ENCODE measurements around the gene POPDC2. TPM values are rescaled to one million over a fixed set of nuclear protein-coding genes. Genes with fewer than 3 reads are reported as not detected.
A peak's percentile ranks its signal among the peaks of the same experiment; 100 is the strongest.

Gene POPDC2
- total RNA-seq, 1 donor from 2014 or later = 3.5 TPM

- peak overlapping the region; percentile 79 for H3K4me3 Mint-ChIP-seq
- H3K4me1 Mint-ChIP-seq = peaks cover 28% of the 10 kb centered on the region
- DNase-seq (ENCODE audit: low spot score in 2 of 2, unreplicated experiment in 2 of 2) = no peak
- no peaks in the 10 kb centered on the region for H3K27me3 Mint-ChIP-seq (ENCODE audit: low read depth)
- H3K36me3 Mint-ChIP-seq = peaks cover 17% of the 10 kb centered on the region
- TF ChIP-seq, protein P1, sequence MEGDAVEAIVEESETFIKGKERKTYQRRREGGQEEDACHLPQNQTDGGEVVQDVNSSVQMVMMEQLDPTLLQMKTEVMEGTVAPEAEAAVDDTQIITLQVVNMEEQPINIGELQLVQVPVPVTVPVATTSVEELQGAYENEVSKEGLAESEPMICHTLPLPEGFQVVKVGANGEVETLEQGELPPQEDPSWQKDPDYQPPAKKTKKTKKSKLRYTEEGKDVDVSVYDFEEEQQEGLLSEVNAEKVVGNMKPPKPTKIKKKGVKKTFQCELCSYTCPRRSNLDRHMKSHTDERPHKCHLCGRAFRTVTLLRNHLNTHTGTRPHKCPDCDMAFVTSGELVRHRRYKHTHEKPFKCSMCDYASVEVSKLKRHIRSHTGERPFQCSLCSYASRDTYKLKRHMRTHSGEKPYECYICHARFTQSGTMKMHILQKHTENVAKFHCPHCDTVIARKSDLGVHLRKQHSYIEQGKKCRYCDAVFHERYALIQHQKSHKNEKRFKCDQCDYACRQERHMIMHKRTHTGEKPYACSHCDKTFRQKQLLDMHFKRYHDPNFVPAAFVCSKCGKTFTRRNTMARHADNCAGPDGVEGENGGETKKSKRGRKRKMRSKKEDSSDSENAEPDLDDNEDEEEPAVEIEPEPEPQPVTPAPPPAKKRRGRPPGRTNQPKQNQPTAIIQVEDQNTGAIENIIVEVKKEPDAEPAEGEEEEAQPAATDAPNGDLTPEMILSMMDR (IDR thresholded peaks at IDR 0.05; ENCODE audit: unreplicated experiment) = no peak
- H3K27ac Mint-ChIP-seq = peak overlapping the region; percentile 23
- H3K9me3 Mint-ChIP-seq = no peaks in the 10 kb centered on the region
Observed at GRCh38 chr3:119675188-119675874, 14.9 kb upstream of the POPDC2 start.

DNA sequence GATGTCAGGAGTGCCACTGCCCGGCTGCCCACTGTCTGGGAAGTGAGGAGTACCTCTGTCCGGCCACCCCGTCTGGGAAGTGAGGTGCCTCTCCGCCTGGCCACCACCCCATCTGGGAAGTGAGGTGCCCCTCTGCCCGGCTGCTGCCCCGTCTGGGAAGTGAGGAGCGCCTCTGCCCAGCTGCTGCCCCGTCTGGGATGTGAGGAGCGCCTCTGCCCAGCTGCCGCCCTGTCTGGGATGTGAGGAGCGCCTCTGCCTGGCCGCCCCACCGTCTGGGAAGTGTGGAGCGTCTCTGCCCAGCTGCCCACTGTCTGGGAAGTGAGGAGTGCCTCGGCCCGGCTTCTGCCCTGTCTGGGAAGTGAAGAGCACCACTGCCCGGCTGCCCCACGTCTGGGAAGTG lies 13.5 kb upstream of the POPDC2 start:
- Mint-ChIP-seq H3K4me1 (peaks cover 28% of the 10 kb centered on the region), H3K27me3 (ENCODE audit: low read depth) (no peaks in the 10 kb centered on the region), H3K36me3 (peaks cover 17% of the 10 kb centered on the region), H3K27ac (no peak overlapping the region), H3K9me3 (no peaks in the 10 kb centered on the region), H3K4me3 (no peak overlapping the region)
- TF ChIP-seq, protein P1 (IDR thresholded peaks at IDR 0.05; ENCODE audit: unreplicated experiment) = no peak
- no peak for DNase-seq (ENCODE audit: low spot score in 2 of 2, unreplicated experiment in 2 of 2)

GRCh38 chr3:119672776-119673175 lies 12.4 kb upstream of the POPDC2 start:
- Mint-ChIP-seq H3K27me3 (ENCODE audit: low read depth) (no peaks in the 10 kb centered on the region), H3K36me3 (peaks cover 17% of the 10 kb centered on the region), H3K4me3 (no peak overlapping the region), H3K4me1 (peaks cover 28% of the 10 kb centered on the region), H3K27ac (peak overlapping the region; percentile 61), H3K9me3 (no peaks in the 10 kb centered on the region)
- no peak for DNase-seq (ENCODE audit: low spot score in 2 of 2, unreplicated experiment in 2 of 2)
- TF ChIP-seq, protein P1 (IDR thresholded peaks at IDR 0.05; ENCODE audit: unreplicated experiment) = no peak

DNA sequence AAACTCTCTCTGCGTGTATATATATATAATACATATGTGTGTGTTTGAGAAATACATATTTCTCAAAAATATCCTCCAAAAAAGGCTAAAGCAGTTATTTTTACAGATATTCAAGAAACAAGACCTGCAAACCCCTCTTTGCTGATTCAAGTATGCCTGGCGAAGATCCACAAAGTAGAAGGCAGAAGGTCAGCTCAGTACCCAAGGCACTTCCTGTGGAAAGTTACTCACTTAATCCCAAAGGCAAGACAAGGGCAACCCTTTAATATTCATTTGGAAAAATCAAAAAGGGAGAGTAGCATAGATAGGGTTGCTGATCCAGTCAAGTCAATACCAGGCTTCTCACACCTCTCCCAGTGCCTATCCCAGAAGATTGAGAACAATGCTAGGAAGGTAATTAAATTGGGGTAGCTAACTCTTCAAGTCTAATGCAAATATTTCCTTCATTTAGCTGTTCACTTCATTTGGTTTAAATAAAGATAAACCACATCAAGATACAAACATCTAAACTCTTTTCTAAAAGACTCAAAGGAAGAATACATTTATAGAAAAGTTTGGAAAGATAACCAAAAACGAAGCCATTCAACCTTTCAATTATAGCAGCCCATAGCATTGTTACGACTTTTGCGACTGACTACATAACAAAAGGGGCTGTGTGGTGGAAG lies 9.6 kb upstream of the POPDC2 start:
- Mint-ChIP-seq H3K27ac (no peak overlapping the region), H3K4me3 (no peak overlapping the region), H3K9me3 (no peaks in the 10 kb centered on the region), H3K27me3 (ENCODE audit: low read depth) (no peaks in the 10 kb centered on the region), H3K36me3 (peaks cover 17% of the 10 kb centered on the region), H3K4me1 (peaks cover 6% of the 10 kb centered on the region)
- DNase-seq (ENCODE audit: low spot score in 2 of 2, unreplicated experiment in 2 of 2) = no peak
- TF ChIP-seq, protein P1 (IDR thresholded peaks at IDR 0.05; ENCODE audit: unreplicated experiment) = no peak

DNA sequence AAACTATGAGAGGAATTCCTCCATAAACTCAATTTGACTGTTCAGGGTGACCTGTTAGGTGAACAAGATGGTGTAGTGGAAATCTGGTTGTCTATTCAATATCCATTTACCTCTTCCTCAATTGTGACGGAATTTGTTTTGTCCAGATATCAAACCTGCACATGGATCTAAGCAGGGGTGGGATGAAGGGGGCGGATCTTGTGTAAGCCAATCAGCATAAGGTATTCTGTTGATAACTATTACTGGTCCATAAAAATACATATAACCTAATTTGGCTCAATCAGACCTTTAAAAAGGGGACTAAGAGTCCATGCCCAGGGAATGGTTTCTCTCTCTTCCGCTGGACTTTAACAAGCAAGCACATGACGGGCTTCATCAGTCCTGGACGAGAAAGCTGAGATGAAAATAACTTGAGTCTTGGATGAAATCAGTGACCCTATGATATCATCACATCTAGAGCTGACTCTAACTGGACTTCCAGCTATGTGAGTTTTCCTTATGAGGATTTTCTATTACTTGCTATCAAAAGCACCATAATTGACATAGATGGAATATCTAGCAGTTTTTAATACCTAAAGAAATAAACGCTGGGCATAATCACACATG lies 5.7 kb upstream of the POPDC2 start:
- Mint-ChIP-seq H3K9me3 (no peaks in the 10 kb centered on the region), H3K27ac (no peak overlapping the region), H3K4me3 (no peak overlapping the region), H3K36me3 (peaks cover 3% of the 10 kb centered on the region), H3K27me3 (ENCODE audit: low read depth) (no peaks in the 10 kb centered on the region), H3K4me1 (peaks cover 26% of the 10 kb centered on the region)
- TF ChIP-seq, protein P1 (IDR thresholded peaks at IDR 0.05; ENCODE audit: unreplicated experiment) = no peak
- DNase-seq (ENCODE audit: low spot score in 2 of 2, unreplicated experiment in 2 of 2) = no peak

All from mesothelial cell of epicardium (in vitro differentiated cells).